Stimulated activated CD4-positive, alpha-beta T cell treated with anti-CD3 and anti-CD28 coated beads, Interleukin-1b, Interleukin-23, amount 100 ng/mL, for 4 hours (primary cell): Measurements from ENCODE around the gene TACO1.

Experiments
- DNase-seq, 2 donors: peaks; one replicate each; pipeline ENCODE4 v3.0.0-alpha.2; 2020; ENCODE audit warnings: low read depth in 2 of 2

The TACO1 gene

DNA sequence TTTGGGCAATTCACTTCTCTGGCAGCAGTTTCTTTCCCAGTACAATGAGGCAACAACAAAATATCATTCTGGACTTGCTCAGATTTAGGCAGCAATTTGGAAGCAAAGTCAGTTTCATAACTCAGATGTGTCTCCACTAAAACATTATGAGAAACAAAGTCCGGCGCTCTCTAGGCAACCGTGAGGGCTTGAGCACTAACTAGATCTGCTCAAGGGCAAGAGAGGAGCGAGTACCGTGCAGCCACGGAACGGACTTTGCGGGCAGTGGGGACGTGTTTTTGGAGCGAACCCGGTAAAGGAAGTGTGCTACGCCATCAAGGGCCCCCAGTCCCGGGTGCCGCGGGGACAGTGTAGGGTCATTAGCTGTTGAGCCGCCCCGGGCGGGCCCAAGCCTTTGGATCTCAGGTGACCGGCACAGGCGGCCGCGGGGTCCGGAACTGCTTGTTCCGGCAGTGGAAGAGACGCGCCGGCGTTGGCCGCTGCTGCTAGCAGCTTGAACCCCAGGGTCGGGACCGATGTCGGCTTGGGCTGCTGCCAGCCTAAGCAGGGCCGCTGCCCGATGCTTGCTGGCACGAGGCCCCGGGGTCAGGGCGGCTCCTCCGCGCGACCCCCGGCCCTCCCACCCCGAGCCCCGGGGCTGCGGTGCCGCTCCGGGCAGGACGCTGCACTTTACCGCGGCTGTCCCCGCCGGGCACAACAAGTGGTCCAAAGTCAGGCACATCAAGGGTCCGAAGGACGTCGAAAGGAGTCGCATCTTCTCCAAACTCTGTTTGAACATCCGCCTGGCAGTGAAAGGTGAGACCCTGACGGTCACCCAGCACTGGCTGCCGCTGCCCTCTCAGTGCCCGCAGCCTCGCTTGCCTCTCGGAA is at the start of gene TACO1:
TSS of gene TACO1 (plus strand) at position 327 of the 870 bp plus-strand sequence. CDS start at position 516, 189 bp downstream.
- DNase-seq = peak; percentile 73 to 74

DNA sequence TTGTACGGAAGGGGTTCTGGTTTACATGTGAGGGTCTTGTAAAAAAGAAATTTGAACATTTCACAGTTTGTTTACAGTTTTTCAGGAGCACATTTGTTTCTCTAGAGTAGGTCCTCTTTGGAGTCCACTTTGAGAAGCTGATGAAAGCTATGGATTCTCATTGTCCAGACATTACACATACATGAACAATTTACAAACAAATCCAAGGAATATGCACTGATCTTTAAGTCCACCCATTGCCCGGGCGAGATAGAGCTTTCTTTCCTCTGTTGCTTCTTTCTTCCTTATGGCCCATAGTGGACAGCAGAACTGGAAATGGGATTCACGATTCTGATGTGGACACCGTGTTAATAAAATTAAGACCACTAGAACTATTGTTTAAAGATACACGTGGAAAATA is 48.5 kb upstream of the TACO1 start:
- DNase-seq = no peak

DNA sequence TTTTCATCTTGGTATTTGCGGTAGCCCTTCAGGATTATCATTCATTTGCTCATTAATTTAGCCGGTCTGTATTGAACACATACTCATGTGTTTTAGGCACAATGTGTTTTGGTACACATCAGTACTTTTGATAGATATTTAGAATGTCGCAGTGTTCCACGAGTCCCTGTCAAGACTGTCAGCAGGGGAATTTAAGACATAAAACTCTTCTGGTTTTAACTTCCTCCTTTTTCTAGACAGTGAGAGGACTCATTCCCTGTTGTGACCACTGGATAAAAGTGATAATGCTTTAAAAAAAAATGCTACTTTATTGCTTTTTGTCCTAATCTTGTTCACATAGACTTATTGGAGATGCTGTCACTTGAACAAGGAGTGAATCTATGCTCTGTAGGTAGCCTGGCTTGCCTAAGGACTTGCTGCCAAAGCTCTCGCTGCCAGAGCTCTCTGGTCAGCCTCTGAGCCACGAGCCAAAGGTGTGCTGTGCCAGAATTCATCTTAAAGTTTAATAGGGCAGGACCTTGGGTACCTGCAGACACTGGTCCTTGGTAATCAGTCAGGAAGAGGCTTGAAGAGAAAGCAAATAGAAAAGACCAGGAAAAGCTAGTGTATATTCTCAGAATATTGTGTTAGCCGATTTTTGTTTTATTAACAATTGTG is 45.1 kb upstream of the TACO1 start:
- no peak for DNase-seq

DNA sequence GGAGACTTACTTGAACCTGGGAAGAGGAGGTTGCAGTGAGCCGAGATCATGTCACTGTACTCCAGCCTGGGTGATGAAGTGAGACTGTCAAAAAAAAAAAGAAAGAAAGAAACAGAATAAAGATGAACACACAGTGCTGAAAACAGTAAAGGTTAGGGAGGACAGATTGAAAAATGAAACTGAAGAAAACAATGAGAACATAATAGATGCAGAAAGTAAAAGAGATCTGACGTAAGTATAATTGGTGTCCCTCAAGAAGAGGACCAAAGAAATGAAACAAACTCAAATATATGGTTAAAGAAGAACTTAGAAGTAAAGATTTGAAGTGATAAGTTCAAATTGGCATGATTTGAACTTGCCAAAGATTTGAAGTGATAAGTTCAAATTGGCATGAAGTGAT is 43.3 kb upstream of the TACO1 start:
- no peak for DNase-seq

DNA sequence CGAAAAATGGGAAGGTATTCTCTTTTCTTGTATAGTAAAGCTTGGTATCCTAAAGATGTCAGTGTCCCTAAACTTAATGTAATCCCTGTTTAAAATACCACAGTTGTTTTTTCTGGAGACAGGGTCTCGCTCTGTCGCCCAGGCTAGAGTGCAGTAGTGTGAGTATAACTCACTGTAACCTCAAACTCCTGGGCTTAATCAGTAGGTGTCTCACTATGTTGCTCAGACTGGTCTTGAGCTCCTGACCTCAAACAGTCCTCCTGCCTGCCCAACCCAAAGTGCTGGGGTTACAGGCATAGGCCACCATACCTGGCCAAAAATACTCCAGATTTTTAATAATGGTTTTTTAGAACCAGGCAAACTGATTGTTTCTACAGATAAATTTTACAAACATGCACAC is 42.3 kb upstream of the TACO1 start:
- no peak for DNase-seq

DNA sequence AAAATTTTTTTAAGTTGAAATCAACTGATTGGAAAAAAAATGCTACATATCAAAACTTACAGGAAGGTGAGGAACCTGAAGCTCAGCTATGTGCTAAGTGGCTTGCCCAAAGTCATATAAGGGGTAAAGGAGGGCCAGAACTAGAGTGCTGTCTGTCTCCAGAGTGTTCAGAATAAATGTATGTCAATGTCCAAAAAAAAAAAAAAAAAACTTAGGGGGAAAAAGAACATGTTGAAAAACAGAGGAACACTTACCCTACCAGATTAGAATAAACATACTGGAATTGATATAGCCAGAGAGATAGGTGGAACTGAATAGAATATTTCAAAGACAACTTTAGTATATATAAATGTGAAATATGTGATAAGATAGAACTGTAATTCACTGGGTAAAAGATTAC is 38.9 kb upstream of the TACO1 start:
- DNase-seq = no peak

DNA sequence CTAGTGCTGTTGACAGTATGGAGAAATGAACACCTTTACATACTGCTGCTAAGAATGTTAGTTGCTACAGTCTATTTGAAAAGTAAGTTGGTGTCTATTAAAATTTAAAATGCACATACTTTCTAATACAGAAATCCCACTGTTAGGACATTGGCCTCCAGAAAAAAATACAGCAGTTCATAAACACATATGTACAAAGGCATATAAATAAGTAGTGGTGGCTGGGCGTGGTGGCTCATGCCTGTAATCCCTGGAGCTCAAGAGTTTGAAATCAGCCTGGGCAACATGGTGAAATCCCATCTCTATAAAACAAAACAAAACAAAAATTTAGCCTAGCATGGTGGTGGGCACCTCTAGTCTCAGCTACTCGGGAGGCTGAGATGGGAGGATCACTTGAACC is 37.4 kb upstream of the TACO1 start:
- DNase-seq = no peak

DNA sequence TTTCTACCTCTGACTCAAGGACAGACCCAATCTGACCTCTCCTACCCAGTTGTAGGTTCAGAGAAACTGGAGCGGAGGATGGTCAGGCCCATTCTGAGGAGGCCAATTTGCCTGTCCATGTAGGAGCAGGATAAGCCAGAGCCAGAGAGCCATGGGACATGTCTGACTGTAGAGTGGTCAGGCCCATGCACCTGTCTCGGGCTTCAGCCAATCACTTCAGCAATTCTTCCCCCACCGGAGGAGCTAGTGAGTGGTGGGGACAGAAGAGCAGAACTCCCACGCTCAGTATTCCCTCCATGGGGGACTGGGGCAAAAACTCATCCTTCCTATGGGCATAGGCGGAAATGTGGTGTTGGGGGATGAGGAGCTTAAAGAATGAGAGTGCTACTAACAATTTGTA is 36.1 kb upstream of the TACO1 start:
- no peak for DNase-seq

DNA sequence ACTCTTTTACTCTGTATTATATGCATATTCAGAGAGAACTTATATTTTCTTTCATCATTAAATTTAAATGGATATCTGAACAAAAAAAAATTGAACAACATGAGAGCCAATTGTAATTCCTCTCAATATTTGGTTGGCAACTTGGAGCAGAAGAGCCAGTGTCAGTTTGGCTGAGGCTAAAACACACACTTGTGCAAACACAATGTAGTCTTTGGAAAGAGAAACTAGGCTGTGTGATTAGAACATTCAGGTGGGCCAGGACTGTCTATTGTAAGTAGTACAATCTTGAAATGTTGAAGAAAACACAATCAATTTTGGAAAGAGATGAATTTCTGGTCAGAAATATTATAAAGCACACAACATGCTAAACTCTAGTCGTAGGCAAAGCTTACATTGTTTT is 33.5 kb upstream of the TACO1 start:
- no peak for DNase-seq

DNA sequence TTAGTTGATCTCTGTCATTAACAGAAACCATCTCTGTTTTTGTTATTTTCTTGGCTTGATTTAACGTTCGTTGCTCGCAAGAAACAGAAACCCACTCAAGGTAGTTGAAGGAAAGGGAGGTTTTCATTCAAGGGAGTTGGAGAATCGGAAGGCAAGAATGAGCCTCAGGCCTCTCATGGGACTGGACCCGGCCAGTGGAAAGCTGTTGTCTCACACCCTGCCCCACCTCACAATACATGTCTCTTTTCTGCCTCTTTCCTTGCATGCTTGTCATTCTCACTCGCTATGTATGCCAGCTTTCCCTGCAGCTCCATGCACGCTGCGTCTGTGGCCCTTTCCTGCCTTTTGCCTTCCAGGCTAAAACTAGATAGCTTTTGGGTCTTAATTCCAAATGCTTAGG is 32.1 kb upstream of the TACO1 start:
- no peak for DNase-seq

DNA sequence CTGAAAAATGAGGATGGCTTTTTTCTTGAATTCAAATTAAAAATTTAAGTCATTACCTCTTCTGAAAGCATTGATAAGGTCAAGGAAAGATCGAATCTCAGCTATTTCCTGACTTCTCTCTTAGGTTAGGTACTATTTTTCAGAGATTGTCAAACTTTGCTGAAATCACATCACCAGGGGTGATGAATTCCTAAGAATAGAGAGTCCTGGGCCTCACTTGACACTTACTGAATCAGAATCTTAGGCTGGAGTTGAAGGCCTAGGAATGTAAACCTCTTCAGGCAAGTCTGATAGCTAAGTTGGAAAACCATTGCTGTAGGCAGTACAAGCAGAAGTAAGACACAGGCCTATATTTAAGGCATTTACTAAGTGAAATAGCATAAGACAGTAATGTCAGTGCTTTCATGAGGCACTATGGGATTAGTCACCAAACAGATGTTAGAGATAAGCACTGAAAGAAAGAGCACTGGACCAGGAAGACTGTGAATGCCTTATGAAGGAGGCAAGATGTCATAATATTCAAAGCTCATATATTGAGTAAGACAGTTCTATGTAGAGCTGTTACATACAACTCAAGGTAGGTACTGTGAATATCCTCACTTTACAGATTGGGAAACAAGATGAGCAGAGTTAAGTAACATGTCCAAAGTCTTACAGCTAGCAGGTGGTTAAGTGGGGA is 28.9 kb upstream of the TACO1 start:
- no peak for DNase-seq

DNA sequence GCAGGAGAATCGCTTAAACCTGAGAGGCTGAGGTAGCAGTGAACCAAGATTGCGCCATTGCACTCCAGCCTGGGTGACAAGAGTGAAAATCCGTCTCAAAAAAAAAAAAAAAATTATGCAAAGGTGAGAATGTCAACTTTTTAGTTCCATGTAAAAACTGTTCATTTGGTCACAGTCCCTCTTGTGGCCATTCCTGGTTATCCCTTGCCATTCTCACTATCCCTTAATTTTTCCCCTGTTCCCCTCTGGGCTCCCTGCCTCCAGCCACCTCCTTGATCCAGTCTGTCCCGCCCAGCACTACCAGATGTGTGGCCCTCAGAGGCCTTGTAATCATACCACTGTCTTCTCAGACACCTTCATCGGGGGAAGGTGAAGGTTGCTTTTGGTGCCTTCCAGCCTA is 27.1 kb upstream of the TACO1 start:
- no peak for DNase-seq

DNA sequence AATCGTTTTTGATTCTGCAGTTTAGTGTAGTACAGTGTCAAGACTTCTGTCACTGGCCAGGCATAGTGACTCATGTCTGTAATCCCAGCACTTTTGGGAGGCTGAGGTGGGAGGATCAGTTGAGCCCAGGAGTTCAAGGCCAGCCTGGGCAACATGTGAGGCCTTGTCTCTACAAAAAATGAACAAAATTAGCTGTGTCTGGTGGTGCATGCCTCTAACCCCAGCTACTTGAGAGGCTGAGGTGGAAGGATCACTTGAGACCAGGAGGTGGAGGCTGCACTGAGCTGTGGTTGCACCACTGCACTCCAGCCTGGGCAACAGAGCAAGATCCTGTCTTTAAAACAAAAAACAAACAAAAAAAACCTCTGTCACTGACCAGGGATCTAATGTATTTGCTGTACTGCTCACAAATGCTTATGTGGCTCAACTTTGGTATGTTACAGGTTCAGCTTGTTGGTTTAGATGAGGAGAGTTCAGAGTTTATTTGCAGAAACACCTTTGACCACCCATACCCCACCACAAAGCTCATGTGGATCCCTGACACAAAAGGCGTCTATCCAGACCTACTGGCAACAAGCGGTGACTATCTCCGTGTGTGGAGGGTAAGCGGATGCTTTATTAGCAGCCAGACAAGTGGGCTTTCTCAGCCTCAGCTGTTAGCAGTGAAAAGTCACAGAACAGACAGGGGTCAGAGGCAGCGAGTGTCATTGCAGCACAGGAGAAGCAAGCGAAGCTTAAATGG is 22.5 kb upstream of the TACO1 start:
- DNase-seq = no peak

DNA sequence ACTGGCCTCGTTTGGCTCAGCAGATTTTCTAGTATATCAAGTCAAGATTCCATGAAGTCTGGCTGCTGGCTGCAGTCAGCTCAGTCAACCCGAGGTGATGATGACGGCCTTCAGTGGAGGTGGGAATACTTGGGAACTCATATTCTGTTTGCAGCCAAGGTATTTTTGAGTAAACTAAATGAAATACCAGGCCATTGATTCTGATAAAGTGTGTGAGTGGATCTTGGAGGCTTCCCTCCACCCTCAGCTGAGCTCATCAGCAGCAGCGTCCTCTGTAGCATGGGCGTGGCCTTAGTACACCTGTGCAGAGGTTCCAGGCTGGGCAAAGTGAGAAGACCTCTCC is 22.0 kb upstream of the TACO1 start:
- no peak for DNase-seq

DNA sequence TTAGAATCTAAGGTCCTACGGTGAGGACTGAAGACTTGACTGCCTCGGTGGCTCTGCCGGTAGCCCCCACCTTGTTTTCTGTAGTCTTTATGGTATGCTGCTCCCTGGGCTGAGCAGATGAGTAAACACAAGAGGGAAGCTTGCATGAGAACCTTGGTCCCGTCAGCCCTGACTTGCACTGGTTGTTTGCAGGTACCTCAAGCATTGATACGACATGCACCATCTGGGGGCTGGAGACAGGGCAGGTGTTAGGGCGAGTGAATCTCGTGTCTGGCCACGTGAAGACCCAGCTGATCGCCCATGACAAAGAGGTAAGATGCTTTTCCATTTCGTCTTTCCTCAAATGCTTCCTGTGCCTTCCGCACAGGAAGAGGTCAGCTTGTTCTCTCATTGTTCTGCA is 21.1 kb upstream of the TACO1 start:
- no peak for DNase-seq

DNA sequence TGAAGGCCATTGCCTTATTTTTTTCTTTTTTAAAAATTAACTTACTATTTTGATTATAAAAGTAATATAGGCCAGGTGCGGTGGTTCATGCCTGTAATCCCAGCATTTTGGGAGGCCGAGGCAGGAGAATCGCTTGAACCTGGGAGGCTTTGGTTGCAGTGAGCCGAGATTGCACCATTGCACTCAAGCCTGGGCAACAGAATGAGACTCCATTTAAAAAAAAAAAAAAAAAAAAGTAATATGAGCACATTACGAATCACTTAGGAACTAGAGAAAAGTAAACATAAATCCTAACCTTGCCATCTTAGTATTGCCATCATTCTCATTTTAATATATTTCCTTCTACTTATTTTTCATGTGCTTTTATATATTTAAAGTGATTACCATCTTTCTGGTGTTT is 12.9 kb upstream of the TACO1 start:
- no peak for DNase-seq

DNA sequence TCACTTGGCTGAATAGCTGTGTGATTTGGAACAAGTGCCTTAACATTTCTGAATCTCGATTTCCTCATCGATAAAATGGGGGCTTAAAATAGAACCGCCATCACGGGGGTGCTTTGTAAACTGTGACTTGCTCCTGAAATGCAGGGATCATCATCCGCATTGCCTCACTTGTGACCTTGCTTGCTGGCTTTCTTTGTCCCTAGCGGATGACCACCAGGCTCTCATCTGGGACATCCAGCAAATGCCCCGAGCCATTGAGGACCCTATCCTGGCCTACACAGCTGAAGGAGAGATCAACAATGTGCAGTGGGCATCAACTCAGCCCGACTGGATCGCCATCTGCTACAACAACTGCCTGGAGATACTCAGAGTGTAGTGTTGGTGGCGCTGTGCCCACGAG is 11.9 kb upstream of the TACO1 start:
- DNase-seq = no peak

DNA sequence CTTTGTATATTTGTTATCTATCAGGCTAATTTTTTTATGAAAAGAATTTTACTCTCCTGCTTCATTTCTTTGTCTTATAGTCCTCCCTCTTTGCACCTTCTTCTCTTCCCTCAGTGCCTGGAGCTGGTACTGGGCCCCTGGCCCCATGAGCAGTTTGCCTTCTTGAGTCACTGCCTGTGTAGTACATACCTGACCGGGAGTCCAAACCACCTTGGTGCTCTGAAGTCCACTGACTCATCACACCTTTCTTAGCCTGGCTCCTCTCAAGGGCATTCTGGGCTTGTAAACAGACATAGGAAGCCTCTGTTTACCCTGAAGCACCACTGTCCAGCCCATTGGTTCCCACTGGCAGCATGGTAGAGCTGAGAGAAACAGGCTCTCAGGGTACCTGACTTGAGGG is 11.0 kb upstream of the TACO1 start:
- DNase-seq = no peak

DNA sequence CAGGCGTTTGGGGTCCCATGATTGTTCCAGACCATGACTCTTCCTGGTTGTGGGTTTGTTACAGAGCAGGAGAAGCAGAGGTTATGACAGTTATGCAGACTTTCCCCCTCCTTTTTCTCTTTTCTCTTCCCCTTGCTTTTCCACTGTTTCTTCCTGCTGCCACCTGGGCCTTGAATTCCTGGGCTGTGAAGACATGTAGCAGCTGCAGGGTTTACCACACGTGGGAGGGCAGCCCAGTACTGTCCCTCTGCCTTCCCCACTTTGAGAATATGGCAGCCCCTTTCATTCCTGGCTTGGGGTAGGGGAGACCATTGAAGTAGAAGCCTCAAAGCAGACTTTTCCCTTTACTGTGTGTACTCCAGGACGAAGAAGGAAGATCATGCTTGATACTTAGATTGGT is 7.9 kb upstream of the TACO1 start:
- DNase-seq = no peak

DNA sequence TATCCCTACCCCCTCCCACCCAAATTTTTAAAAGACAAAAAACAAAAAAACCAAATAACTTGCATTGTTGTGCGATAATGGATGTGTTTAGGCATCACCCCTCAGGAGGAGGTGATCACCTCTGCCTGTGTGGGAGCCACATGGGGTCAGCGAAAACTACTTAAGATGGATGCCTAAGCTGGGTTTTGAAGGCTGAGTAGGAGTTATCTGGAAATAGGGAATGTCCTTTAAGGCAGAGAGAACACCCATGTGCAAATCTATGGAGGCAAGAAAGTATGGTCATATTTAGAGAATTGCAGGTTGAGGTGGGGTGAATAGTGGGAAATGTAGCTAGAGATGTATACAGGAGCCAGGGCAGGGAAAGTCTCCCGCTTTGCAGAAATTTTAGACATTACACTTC is 5.6 kb upstream of the TACO1 start:
- no peak for DNase-seq

DNA sequence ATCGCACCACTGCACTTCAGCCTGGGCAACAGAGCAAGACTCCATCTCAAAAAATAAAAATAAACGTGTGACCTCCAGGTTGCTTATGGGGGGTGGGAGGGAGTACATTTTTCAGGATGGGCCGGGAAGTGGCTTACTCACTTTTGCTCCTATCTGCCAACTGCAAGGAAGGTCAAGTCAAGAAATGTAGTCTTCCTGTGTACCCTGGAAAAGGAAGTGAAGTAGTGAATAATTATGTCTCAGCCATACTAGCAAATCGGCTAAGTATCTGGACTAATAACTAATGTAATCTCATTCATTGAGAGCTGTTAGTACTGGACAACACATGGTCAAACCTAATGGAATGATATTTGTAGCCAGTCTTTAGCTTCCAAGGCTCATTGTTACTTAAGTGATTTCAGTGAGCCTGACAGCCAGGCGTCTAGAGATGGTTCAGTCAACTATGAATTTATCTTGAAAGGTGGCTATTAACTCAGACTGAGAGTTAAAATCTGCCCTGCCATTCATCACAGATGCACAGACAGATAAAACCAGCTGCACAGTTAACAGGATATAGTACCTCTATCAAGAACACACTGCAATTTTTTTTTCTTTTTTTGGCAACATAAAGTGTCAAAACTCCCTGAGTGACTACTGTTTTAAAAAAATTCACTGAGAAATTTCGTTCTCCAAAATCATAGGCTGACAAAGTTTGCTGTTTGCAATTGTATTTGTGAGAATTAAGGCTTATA is 3.7 kb upstream of the TACO1 start:
- no peak for DNase-seq

DNA sequence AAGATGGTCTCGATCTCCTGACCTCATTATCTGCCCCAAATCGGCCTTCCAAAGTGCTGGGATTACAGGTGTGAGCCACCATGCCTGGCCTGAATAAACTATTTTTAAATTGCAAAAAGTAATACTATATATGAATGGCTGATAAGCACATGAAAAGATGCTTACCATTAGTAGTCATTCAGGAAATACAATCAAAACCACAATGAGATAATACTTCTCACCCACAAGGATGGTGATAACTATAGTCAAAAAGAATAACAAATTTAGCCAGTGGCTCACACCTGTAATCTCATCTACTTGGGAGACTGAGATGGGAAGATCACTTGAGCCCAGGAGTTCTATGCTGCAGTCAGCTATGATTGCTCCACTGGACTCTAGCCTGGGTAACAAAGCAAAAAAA is 2.4 kb upstream of the TACO1 start:
- DNase-seq = no peak
